K562 (cell line): ENCODE data around the gene PIH1D1. TPM values are rescaled to one million over a fixed set of nuclear protein-coding genes. Genes with fewer than 3 reads are reported as not detected.
A peak's percentile ranks its signal among the peaks of the same experiment; 100 is the strongest.

Source experiments
- ARID1B ChIP-seq: fragments of 450-650 bp; IDR thresholded peaks from 2 replicates; pipeline ENCODE4 v1.6.1; 2016; ENCODE audit warnings: antibody characterized with exemption, mild to moderate bottlenecking, inconsistent platforms
- CBFA2T3 ChIP-seq: fragments of 450-650 bp; IDR thresholded peaks from 2 replicates; pipeline ENCODE4 v1.6.1; 2017
- ERF ChIP-seq: fragments of 450-650 bp; formaldehyde crosslinking; IDR thresholded peaks from 2 replicates; pipeline ENCODE4 v1.4.0; 2020; ENCODE audit warnings: mild to moderate bottlenecking, mixed read lengths
- FUS ChIP-seq: fragments of 200-400 bp; formaldehyde crosslinking; optimal IDR thresholded peaks from 2 replicates; pipeline ENCODE3; 2017; ENCODE audit warnings: low read depth, low read length
- KAT2B ChIP-seq: IDR thresholded peaks from one replicate; pipeline ENCODE4 v1.6.1; 2012; ENCODE audit warnings: low read depth, mild to moderate bottlenecking, control low read depth, inconsistent platforms, low read length, moderate library complexity
- NELFE ChIP-seq: IDR thresholded peaks from 2 replicates; pipeline ENCODE4 v1.6.1; 2011; ENCODE audit warnings: mild to moderate bottlenecking; ENCODE audit not compliant: insufficient read depth, insufficient read length
- NEUROD1 ChIP-seq: fragments of 150-350 bp; IDR thresholded peaks from 2 replicates; pipeline ENCODE4 v1.6.1; 2014; ENCODE audit warnings: borderline replicate concordance, low read length, low read depth; ENCODE audit not compliant: partially characterized antibody
- NUFIP1 ChIP-seq: fragments of 450-650 bp; IDR thresholded peaks from 2 replicates; pipeline ENCODE4 v1.6.1; 2018; ENCODE audit not compliant: partially characterized antibody
- RAD51 ChIP-seq: fragments of 450-650 bp; IDR thresholded peaks from 2 replicates; pipeline ENCODE4 v1.7.1; 2016; ENCODE audit warnings: low read depth, mild to moderate bottlenecking, borderline replicate concordance
- TAF7 ChIP-seq: fragments of 450-650 bp; IDR thresholded peaks from 2 replicates; pipeline ENCODE4 v1.6.1; 2016; ENCODE audit warnings: missing genetic modification characterization, missing compliant biosample characterization
- TCF7L2 ChIP-seq: fragments of 150-350 bp; IDR thresholded peaks from 2 replicates; pipeline ENCODE4 v1.6.1; 2016; ENCODE audit warnings: low read depth, mild to moderate bottlenecking, low read length, moderate library complexity
- ZFP30 ChIP-seq: fragments of 250-450 bp; sonication (Bioruptor Pico); IDR thresholded peaks from 2 replicates; pipeline ENCODE4 v1.8.0; 2022; ENCODE audit warnings: moderate library complexity, mild to moderate bottlenecking, inconsistent platforms, borderline replicate concordance
- ZNF3 ChIP-seq: fragments of 250-450 bp; sonication (Bioruptor Pico); IDR thresholded peaks from 2 replicates; pipeline ENCODE4 v1.5.0; 2021; ENCODE audit warnings: mild to moderate bottlenecking, moderate library complexity
- ZNF316 ChIP-seq: fragments of 450-650 bp; IDR thresholded peaks from 2 replicates; pipeline ENCODE4 v1.6.1; 2016
- polyA plus RNA-seq, 8 experiments: library from polyadenylated mRNA; depleted of rRNA in 4 of 8; stranded (reverse) in 5 of 8; unstranded in 3 of 8; fragments of >200 nt; fragmentation: Nextera tagmentation in 2 of 8; fragmentation: Illumina TruSeq in 1 of 8; extraction: Ambion mirVana in 2 of 8; extraction: Trizol in 1 of 8; gene quantifications; 2 replicates each; pipeline versions ENCODE4 v1.2.1 to v1.2.3, GENCODE V29; 2011 to 2014; ENCODE audit warnings: inconsistent platforms in 1 of 8, missing spikeins in 1 of 8
- total RNA-seq, 7 experiments: library from RNA; depleted of rRNA in 6 of 7; stranded (reverse); fragments of >200 nt in 6 of 7; fragmentation: Illumina TruSeq in 2 of 7; extraction: Trizol in 2 of 7; gene quantifications; 2 replicates each; pipeline versions ENCODE4 v1.2.1 to v1.2.3, GENCODE V29; 2011 to 2021; ENCODE audit warnings: low replicate concordance in 1 of 7
- TF ChIP-seq, protein P1 (sequence below): fragments of 250-450 bp; sonication (Bioruptor Pico); IDR thresholded peaks from 2 replicates; pipeline ENCODE4 v1.8.0; 2022; ENCODE audit warnings: inconsistent platforms, mild to moderate bottlenecking, moderate library complexity, borderline replicate concordance
- TF ChIP-seq, protein P2 (sequence below): fragments of 450-650 bp; IDR thresholded peaks from 2 replicates; pipeline ENCODE4 v1.6.1; 2018; ENCODE audit warnings: mild to moderate bottlenecking, low read depth; ENCODE audit not compliant: partially characterized antibody
- TF ChIP-seq, protein P3 (sequence below): fragments of 450-650 bp; formaldehyde crosslinking; IDR thresholded peaks from 2 replicates; pipeline ENCODE4 v1.4.0; 2020; ENCODE audit warnings: mild to moderate bottlenecking, moderate library complexity
- TF ChIP-seq, protein P4 (sequence below): fragments of 250-450 bp; sonication (Bioruptor Pico); IDR thresholded peaks from 2 replicates; pipeline ENCODE4 v1.4.0; 2020; ENCODE audit warnings: mild to moderate bottlenecking
- TF ChIP-seq, protein P5 (sequence below): fragments of 250-450 bp; sonication (Bioruptor Pico); IDR thresholded peaks from 2 replicates; pipeline ENCODE4 v1.8.0; 2021; ENCODE audit warnings: borderline replicate concordance, mild to moderate bottlenecking, moderate library complexity; ENCODE audit not compliant: poor library complexity, severe bottlenecking

The PIH1D1 gene
- total and polyA plus RNA-seq, 9 of the 15 experiments (the other 6 are each of a cell fraction or from before 2014, with no cell fraction given), result 26.5 to 224 (median 137) TPM

DNA sequence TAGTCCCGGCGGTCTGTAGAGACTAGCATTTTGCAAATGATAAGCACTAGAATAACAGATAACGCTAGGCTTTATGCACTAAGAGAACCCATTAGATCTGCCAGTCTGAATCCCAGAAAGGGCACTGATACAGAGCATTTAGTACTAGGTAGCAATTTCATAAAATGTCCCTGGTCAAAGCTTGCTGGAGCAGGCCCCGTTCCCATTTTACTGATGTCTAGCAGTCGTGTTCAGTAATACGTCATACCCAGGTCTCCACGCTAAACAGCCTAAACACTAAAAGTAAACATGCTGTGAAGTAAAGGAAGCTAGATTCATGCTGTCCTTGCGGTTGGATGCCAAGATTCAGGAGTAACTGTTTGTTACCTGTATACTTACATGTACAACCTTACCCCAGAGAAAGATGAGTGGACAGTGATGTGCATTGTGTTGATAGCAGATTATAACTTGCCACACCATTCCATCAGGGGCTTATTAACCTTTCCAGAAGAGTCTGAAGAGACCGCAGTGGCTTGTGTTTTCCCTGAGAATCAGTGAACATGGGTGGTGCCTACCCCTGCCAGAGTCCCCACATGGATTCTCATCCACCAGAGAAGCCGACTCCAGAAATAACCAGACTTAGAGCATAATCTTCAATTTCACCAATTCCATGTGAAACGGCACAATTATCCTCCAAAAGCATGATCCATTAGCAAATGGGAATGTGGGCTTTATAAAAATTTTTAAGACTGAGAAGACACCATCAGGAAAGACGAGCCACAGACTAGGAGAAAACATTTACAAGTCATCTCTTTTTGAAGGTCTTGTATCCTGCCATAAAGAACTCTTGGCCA is 41.2 kb upstream of the PIH1D1 start (continued):
- TF ChIP-seq, protein P1, sequence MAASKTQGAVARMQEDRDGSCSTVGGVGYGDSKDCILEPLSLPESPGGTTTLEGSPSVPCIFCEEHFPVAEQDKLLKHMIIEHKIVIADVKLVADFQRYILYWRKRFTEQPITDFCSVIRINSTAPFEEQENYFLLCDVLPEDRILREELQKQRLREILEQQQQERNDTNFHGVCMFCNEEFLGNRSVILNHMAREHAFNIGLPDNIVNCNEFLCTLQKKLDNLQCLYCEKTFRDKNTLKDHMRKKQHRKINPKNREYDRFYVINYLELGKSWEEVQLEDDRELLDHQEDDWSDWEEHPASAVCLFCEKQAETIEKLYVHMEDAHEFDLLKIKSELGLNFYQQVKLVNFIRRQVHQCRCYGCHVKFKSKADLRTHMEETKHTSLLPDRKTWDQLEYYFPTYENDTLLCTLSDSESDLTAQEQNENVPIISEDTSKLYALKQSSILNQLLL, result no peak
- TF ChIP-seq KAT2B (no peak), FUS (no peak), ZNF316 (no peak), NUFIP1 (no peak), ZNF3 (CRISPR knock-in tag) (no peak), TCF7L2 (no peak), NELFE (no peak), NEUROD1 (no peak), TAF7 (tag) (no peak), RAD51 (no peak), CBFA2T3 (no peak; the same call in 1 of the 2 replicates), ARID1B (no peak), ZFP30 (CRISPR knock-in tag) (0 out of 2 replicates have a peak, but pooled peaks have one; percentile 12), ERF (CRISPR knock-in tag) (peak; percentile 97)
- TF ChIP-seq, protein P2, sequence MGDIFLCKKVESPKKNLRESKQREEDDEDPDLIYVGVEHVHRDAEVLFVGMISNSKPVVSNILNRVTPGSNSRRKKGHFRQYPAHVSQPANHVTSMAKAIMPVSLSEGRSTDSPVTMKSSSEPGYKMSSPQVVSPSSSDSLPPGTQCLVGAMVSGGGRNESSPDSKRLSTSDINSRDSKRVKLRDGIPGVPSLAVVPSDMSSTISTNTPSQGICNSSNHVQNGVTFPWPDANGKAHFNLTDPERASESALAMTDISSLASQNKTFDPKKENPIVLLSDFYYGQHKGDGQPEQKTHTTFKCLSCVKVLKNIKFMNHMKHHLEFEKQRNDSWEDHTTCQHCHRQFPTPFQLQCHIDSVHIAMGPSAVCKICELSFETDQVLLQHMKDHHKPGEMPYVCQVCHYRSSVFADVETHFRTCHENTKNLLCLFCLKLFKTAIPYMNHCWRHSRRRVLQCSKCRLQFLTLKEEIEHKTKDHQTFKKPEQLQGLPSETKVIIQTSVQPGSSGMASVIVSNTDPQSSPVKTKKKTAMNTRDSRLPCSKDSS, result no peak
- TF ChIP-seq, protein P3, sequence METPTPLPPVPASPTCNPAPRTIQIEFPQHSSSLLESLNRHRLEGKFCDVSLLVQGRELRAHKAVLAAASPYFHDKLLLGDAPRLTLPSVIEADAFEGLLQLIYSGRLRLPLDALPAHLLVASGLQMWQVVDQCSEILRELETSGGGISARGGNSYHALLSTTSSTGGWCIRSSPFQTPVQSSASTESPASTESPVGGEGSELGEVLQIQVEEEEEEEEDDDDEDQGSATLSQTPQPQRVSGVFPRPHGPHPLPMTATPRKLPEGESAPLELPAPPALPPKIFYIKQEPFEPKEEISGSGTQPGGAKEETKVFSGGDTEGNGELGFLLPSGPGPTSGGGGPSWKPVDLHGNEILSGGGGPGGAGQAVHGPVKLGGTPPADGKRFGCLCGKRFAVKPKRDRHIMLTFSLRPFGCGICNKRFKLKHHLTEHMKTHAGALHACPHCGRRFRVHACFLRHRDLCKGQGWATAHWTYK (CRISPR knock-in tag), result no peak
- TF ChIP-seq, protein P4, sequence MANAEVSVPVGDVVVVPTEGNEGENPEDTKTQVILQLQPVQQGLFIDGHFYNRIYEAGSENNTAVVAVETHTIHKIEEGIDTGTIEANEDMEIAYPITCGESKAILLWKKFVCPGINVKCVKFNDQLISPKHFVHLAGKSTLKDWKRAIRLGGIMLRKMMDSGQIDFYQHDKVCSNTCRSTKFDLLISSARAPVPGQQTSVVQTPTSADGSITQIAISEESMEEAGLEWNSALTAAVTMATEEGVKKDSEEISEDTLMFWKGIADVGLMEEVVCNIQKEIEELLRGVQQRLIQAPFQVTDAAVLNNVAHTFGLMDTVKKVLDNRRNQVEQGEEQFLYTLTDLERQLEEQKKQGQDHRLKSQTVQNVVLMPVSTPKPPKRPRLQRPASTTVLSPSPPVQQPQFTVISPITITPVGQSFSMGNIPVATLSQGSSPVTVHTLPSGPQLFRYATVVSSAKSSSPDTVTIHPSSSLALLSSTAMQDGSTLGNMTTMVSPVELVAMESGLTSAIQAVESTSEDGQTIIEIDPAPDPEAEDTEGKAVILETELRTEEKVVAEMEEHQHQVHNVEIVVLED (CRISPR knock-in tag), result no peak
- TF ChIP-seq, protein P5, sequence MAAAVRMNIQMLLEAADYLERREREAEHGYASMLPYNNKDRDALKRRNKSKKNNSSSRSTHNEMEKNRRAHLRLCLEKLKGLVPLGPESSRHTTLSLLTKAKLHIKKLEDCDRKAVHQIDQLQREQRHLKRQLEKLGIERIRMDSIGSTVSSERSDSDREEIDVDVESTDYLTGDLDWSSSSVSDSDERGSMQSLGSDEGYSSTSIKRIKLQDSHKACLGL (CRISPR knock-in tag), result no peak
